H1 (cell line): ENCODE results near the gene HS6ST3. TPM values are rescaled to one million over a fixed set of nuclear protein-coding genes. Genes with fewer than 3 reads are reported as not detected.

Source experiments
- CTCF ChIA-PET: fragments of 300-600 bp; sonication (Branson Sonifier 250); formaldehyde crosslinking; loops from one replicate; lab custom pipeline; 2021; ENCODE audit not compliant: partially characterized antibody; lab: Charles Lee
- POLR2A ChIA-PET: fragments of 300-600 bp; sonication (Branson Sonifier 250); formaldehyde crosslinking; loops from one replicate; lab custom pipeline; 2021; ENCODE audit warnings: inconsistent platforms; ENCODE audit not compliant: partially characterized antibody; lab: Charles Lee
- DNase-seq, 2 experiments: peaks; one replicate each; pipeline versions ENCODE4 v3.0.0 to v3.0.0-alpha.2; 2010 to 2022; ENCODE audit warnings: low spot score in 2 of 2, low read depth in 1 of 2, mixed read lengths in 1 of 2
- FAIRE-seq: peaks from 2 replicates; lab custom pipeline; 2011; peaks lifted over from hg19 to GRCh38; lab: Jason Lieb, UNC
- H2AFZ ChIP-seq: 2 replicates; pipeline ENCODE4 v1.8.1; 2012; ENCODE audit warnings: low read length, inconsistent platforms
- H2AK5ac ChIP-seq: 2 replicates; pipeline ENCODE4 v1.6.1; 2013; ENCODE audit warnings: low read depth, low read length
- H2BK120ac ChIP-seq: replicated peaks from 2 replicates; pipeline ENCODE3; 2013; ENCODE audit warnings: low read depth, low read length, inconsistent platforms
- H2BK12ac ChIP-seq: 2 replicates; pipeline ENCODE4 v1.6.1; 2013; ENCODE audit warnings: low read depth, low read length
- H2BK15ac ChIP-seq: 2 replicates; pipeline ENCODE4 v1.6.1; 2013; ENCODE audit warnings: low read length
- H2BK20ac ChIP-seq: 2 replicates; pipeline ENCODE4 v1.6.1; 2013; ENCODE audit warnings: low read length
- H2BK5ac ChIP-seq: 2 replicates; pipeline ENCODE4 v1.6.1; 2013; ENCODE audit warnings: low read depth, low read length
- H3K14ac ChIP-seq: 2 replicates; pipeline ENCODE4 v1.6.1; 2013; ENCODE audit warnings: inconsistent platforms; ENCODE audit not compliant: insufficient read length
- H3K18ac ChIP-seq: 2 replicates; pipeline ENCODE4 v1.6.1; 2013; ENCODE audit warnings: low read length; ENCODE audit errors: extremely low read depth
- H3K23ac ChIP-seq: 2 replicates; pipeline ENCODE4 v1.6.1; 2013; ENCODE audit warnings: inconsistent platforms; ENCODE audit not compliant: insufficient read length
- H3K23me2 ChIP-seq: 2 replicates; pipeline ENCODE4 v1.6.1; 2013; ENCODE audit warnings: low read depth, low read length
- H3K27ac ChIP-seq: 2 replicates; pipeline ENCODE4 v1.6.1; 2011; ENCODE audit warnings: low read depth, low read length, inconsistent platforms
- H3K27me3 ChIP-seq, 4 experiments: replicated peaks in 1 of 4; 1 replicate in 1 of 4; 2 replicates in 3 of 4; pipeline versions ENCODE4 v1.6.1 to v1.8.1; 2011 to 2013; ENCODE audit warnings: low read length in 3 of 4, mild to moderate bottlenecking in 3 of 4, inconsistent platforms in 2 of 4, mixed read lengths in 2 of 4, moderate library complexity in 1 of 4; ENCODE audit not compliant: control insufficient read depth in 3 of 4, insufficient read depth in 3 of 4; ENCODE audit errors: extremely low read depth in 1 of 4
- H3K36me3 ChIP-seq, 4 experiments: 2 replicates each; pipeline versions ENCODE4 v1.6.1 to v1.8.1; 2011 to 2013; ENCODE audit warnings: mild to moderate bottlenecking in 4 of 4, low read length in 3 of 4, moderate library complexity in 2 of 4, control low read depth in 1 of 4, inconsistent platforms in 1 of 4; ENCODE audit not compliant: insufficient read depth in 4 of 4, control insufficient read depth in 2 of 4
- H3K4ac ChIP-seq: replicated peaks from 2 replicates; pipeline ENCODE3; 2013; ENCODE audit warnings: low read length, low read depth, mixed read lengths, inconsistent platforms; ENCODE audit not compliant: insufficient read length
- H3K4me1 ChIP-seq, 4 experiments: replicated peaks in 1 of 4; 1 replicate in 1 of 4; 2 replicates in 3 of 4; pipeline versions ENCODE4 v1.6.1 to v1.8.1; 2011 to 2013; ENCODE audit warnings: low read length in 3 of 4, inconsistent platforms in 2 of 4, mixed read lengths in 1 of 4; ENCODE audit not compliant: insufficient read depth in 4 of 4, control insufficient read depth in 3 of 4
- H3K4me2 ChIP-seq, 2 experiments: 2 replicates each; pipeline versions ENCODE4 v1.6.1 to v1.8.1; 2011 to 2013; ENCODE audit warnings: low read depth in 2 of 2, low read length in 2 of 2, control low read depth in 1 of 2, inconsistent platforms in 1 of 2, mild to moderate bottlenecking in 1 of 2; ENCODE audit not compliant: insufficient read depth in 1 of 2
- H3K4me3 ChIP-seq, 4 experiments: fragments of 200-600, 300-600 bp in 1 of 4; sonication (generic), shearing (Covaris generic), sonication (Bioruptor Twin) in 1 of 4; 2 replicates each; pipeline versions ENCODE4 v1.5.1 to v1.8.1; 2011 to 2016; ENCODE audit warnings: low read length in 4 of 4, low read depth in 3 of 4, control low read depth in 2 of 4, inconsistent platforms in 2 of 4, mild to moderate bottlenecking in 2 of 4, mixed read lengths in 1 of 4, moderate library complexity in 1 of 4; ENCODE audit not compliant: insufficient read depth in 2 of 4; ENCODE audit errors: extremely low read depth in 1 of 4
- H3K56ac ChIP-seq: replicated peaks from 2 replicates; pipeline ENCODE3; 2013; ENCODE audit warnings: low read depth, mild to moderate bottlenecking, mixed read lengths, low read length, inconsistent platforms; ENCODE audit not compliant: insufficient read length
- H3K79me1 ChIP-seq: 2 replicates; pipeline ENCODE4 v1.6.1; 2013; ENCODE audit warnings: low read depth, low read length, control low read depth
- H3K79me2 ChIP-seq, 2 experiments: 2 replicates each; pipeline versions ENCODE4 v1.6.1 to v1.8.1; 2012 to 2013; ENCODE audit warnings: low read length in 2 of 2, mild to moderate bottlenecking in 2 of 2, inconsistent platforms in 1 of 2; ENCODE audit not compliant: insufficient read depth in 2 of 2, control insufficient read depth in 1 of 2
- H3K9ac ChIP-seq, 4 experiments: replicated peaks in 1 of 4; 1 replicate in 1 of 4; 2 replicates in 3 of 4; pipeline versions ENCODE4 v1.6.1 to v1.8.1; 2011 to 2013; ENCODE audit warnings: low read depth in 3 of 4, low read length in 3 of 4, control low read depth in 2 of 4, mild to moderate bottlenecking in 2 of 4, moderate library complexity in 2 of 4, inconsistent platforms in 1 of 4; ENCODE audit errors: extremely low read depth in 1 of 4
- H3K9me3 ChIP-seq, 2 experiments: 2 replicates each; pipeline versions ENCODE4 v1.6.1 to v1.8.1; 2012 to 2013; ENCODE audit warnings: mild to moderate bottlenecking in 2 of 2, moderate library complexity in 2 of 2, control low read depth in 1 of 2, inconsistent platforms in 1 of 2, low read depth in 1 of 2, low read length in 1 of 2, mixed read lengths in 1 of 2; ENCODE audit not compliant: insufficient read depth in 2 of 2
- H4K20me1 ChIP-seq, 2 experiments: replicated peaks in 1 of 2; 2 replicates each; pipeline versions ENCODE3 to v1.8.1; 2011 to 2013; ENCODE audit warnings: inconsistent platforms in 2 of 2, low read length in 2 of 2, mild to moderate bottlenecking in 1 of 2; ENCODE audit not compliant: insufficient read depth in 2 of 2, control insufficient read depth in 1 of 2
- H4K5ac ChIP-seq: 2 replicates; pipeline ENCODE4 v1.6.1; 2013; ENCODE audit warnings: low read length, low read depth, mixed read lengths, inconsistent platforms; ENCODE audit not compliant: insufficient read length
- H4K8ac ChIP-seq: 2 replicates; pipeline ENCODE4 v1.8.0; 2013; ENCODE audit warnings: mild to moderate bottlenecking, moderate library complexity, low read length, inconsistent platforms; ENCODE audit not compliant: insufficient read depth; ENCODE audit errors: extremely low read depth
- H4K91ac ChIP-seq: replicated peaks from 2 replicates; pipeline ENCODE3; 2013; ENCODE audit warnings: low read length, mixed read lengths, inconsistent platforms; ENCODE audit not compliant: insufficient read length
- ASH2L ChIP-seq: fragments of 200-600, 300-600 bp; sonication (generic); IDR thresholded peaks from one replicate; pipeline ENCODE4 v1.7.1; 2017; ENCODE audit warnings: low read length
- CEBPB ChIP-seq: IDR thresholded peaks from 2 replicates; pipeline ENCODE4 v1.6.1; 2012; ENCODE audit warnings: low read depth, low read length
- CTBP2 ChIP-seq: IDR thresholded peaks from 2 replicates; pipeline ENCODE4 v1.7.0; 2011; ENCODE audit warnings: borderline replicate concordance, mild to moderate bottlenecking, moderate library complexity, mixed read lengths, low read length; ENCODE audit not compliant: insufficient read depth, insufficient read length
- CTCF ChIP-seq, 3 experiments: IDR thresholded peaks; 1 replicate in 2 of 3; 2 replicates in 1 of 3; pipeline versions ENCODE4 v1.5.1 to v1.6.1; 2011; ENCODE audit warnings: low read length in 3 of 3, mild to moderate bottlenecking in 3 of 3, inconsistent platforms in 2 of 3, low read depth in 1 of 3, moderate library complexity in 1 of 3; ENCODE audit not compliant: insufficient read depth in 1 of 3; ENCODE audit errors: control extremely low read depth in 1 of 3
- EGR1 ChIP-seq: IDR thresholded peaks from 2 replicates; pipeline ENCODE4 v1.6.1; 2011; ENCODE audit warnings: low read depth, low read length, borderline replicate concordance
- KDM5A ChIP-seq: fragments of 200-600 bp; IDR thresholded peaks from 2 replicates; pipeline ENCODE4 v1.7.1; 2012; ENCODE audit warnings: mild to moderate bottlenecking, low read length, inconsistent platforms, mixed read lengths
- NRF1 ChIP-seq: IDR thresholded peaks from 2 replicates; pipeline ENCODE4 v1.6.1; 2011; ENCODE audit warnings: mild to moderate bottlenecking, low read depth, low read length, improper control_type of control experiment
- POLR2AphosphoS5 ChIP-seq: IDR thresholded peaks from 2 replicates; pipeline ENCODE4 v1.6.1; 2011; ENCODE audit warnings: low read depth, low read length
- RXRA ChIP-seq: IDR thresholded peaks from 2 replicates; pipeline ENCODE4 v1.6.1; 2011; ENCODE audit warnings: low read depth, mild to moderate bottlenecking, low read length, moderate library complexity; ENCODE audit not compliant: insufficient read depth
- SIN3A ChIP-seq, 2 experiments: IDR thresholded peaks in 1 of 2; conservative IDR thresholded peaks in 1 of 2; 2 replicates each; pipeline ENCODE4 v1.6.1; 2011 to 2012; ENCODE audit warnings: low read length in 2 of 2, improper control_type of control experiment in 1 of 2, low read depth in 1 of 2, mild to moderate bottlenecking in 1 of 2
- TEAD4 ChIP-seq: IDR thresholded peaks from 2 replicates; pipeline ENCODE4 v1.6.1; 2012; ENCODE audit warnings: low read depth, low read length, inconsistent platforms, mixed read lengths
- WGBS, 2 experiments: shearing (Covaris generic) in 1 of 2; methylation state at CpG; one replicate each; pipeline versions ENCODE4 v1.1.6 to v1.1.7; 2013 to 2015; ENCODE audit warnings: low lambda C conversion rate in 2 of 2, mixed read lengths in 2 of 2, inconsistent platforms in 1 of 2, low coverage in 1 of 2, missing lambda C conversion rate in 1 of 2; ENCODE audit not compliant: insufficient replicate concordance in 2 of 2, insufficient coverage in 1 of 2, insufficient read length in 1 of 2; ENCODE audit errors: extremely low coverage in 1 of 2, missing lambda C conversion rate in 1 of 2; 5-methylcytosine and 5-hydroxymethylcytosine counted together
- polyA plus RNA-seq, 7 experiments: library from polyadenylated mRNA; depleted of rRNA in 3 of 7; stranded (reverse) in 5 of 7; unstranded in 2 of 7; fragments of >200 nt in 5 of 7; fragments of 200-250 nt in 2 of 7; gene quantifications; 1 replicate in 5 of 7; 2 replicates in 1 of 7; 4 replicates in 1 of 7; pipeline versions ENCODE4 v1.2.1 to v1.2.3, GENCODE V29; 2011 to 2013; ENCODE audit warnings: missing spikeins in 2 of 7, mixed read lengths in 2 of 7
- total RNA-seq: library from RNA; stranded (reverse); fragmentation: NEBNext Ultra II Directional; extraction: Animal tissue kit (Norgen Biotek cat#: 25700); gene quantifications from 2 replicates; pipeline ENCODE4 v1.2.1, GENCODE V29; 2021

The HS6ST3 gene
- total and polyA plus RNA-seq, 2 of the 8 experiments (the other 6 are each of a cell fraction or from before 2014, with no cell fraction given): 0.45 to 1.2 TPM

GRCh38 chr13:96816874-96817273 lies 727.0 kb downstream of the HS6ST3 start:
- Histone ChIP-seq H3K79me2 (no peaks in the 10 kb centered on the region), H4K8ac (no peak overlapping the region), H4K5ac (no peak overlapping the region), H2BK12ac (no peak overlapping the region), H2BK5ac (0 out of 2 replicates have a peak overlapping the region, but pooled peaks have one; percentile 50), H4K91ac (no peak overlapping the region), H3K79me1 (no peaks in the 10 kb centered on the region), H3K9me3 (no peaks in the 10 kb centered on the region), H2AFZ (no peak overlapping the region), H3K14ac (no peak overlapping the region), H3K4me1 (peaks cover 0 to 8% (median 4%) of the 10 kb centered on the region in 4 experiments; a peak in 2 of 7 replicates), H3K23me2 (no peaks in the 10 kb centered on the region), H4K20me1 (no peaks in the 10 kb centered on the region), H3K18ac (no peak overlapping the region), H3K4ac (no peak overlapping the region), H3K4me3 (no peak overlapping the region), H3K36me3 (no peaks in the 10 kb centered on the region), H3K4me2 (peak overlapping the region in 1 of 2 experiments; percentile 49; a peak in 1 of 4 replicates), H3K27ac (no peak overlapping the region), H2BK120ac (no peak overlapping the region), H2AK5ac (no peak overlapping the region), H2BK15ac (no peak overlapping the region), H3K9ac (no peak overlapping the region), H3K56ac (no peak overlapping the region), H3K27me3 (no peaks in the 10 kb centered on the region), H2BK20ac (no peak overlapping the region), H3K23ac (no peak overlapping the region)
- FAIRE-seq (no peak), DNase-seq (peak in 1 of 2 experiments; percentile 46)
- CTCF ChIA-PET: interaction anchor here (0.8 to 3.4 kb wide), 30 partner anchors 11 to 948 kb away, joined by 3 to 36 read pairs (median 4); no protein-coding TSS in a partner anchor
- POLR2A ChIA-PET: no interaction called here
- 71% methylated on average over 9 of the region's 9 CpGs; no CpG with 5 or more reads in 1 of the 2 experiments for WGBS, 2 experiments
- TF ChIP-seq ASH2L (no peak), NRF1 (no peak), CEBPB (0 out of 2 replicates have a peak, but pooled peaks have one; percentile 59), EGR1 (no peak), TEAD4 (0 out of 2 replicates have a peak, but pooled peaks have one; percentile 28), POLR2AphosphoS5 (no peak), CTCF (IDR thresholded peaks at IDR 0.05; ENCODE audit: control extremely low read depth in 1 of 3, insufficient read depth in 1 of 3, low read depth in 1 of 3, low read length in 3 of 3) (no peak), SIN3A (conservative IDR thresholded peaks at IDR 0.05 in 1 of 2, IDR thresholded peaks at IDR 0.05 in 1 of 2; ENCODE audit: low read depth in 1 of 2, low read length in 2 of 2) (no peak), CTBP2 (no peak), RXRA (no peak), KDM5A (no peak)
